Neural progenitor cell (in vitro differentiated cells): ENCODE results near the gene PHOX2A. TPM values are rescaled to one million over a fixed set of nuclear protein-coding genes. Genes with fewer than 3 reads are reported as not detected.
"Not testable (repeated sequence)": the region's sequence is repeated elsewhere in the genome, so short reads cannot be mapped to it uniquely, and the experiment has no call there.

Experiments used
- DNase-seq: peaks from one replicate; pipeline ENCODE4 v3.0.0-alpha.2; 2016; ENCODE audit warnings: low spot score
- H2AFZ ChIP-seq: fragments of 200-600 bp; sonication (generic); replicated peaks from 2 replicates; pipeline ENCODE4 v1.6.1; 2016; ENCODE audit warnings: antibody characterized with exemption
- H3F3A ChIP-seq: fragments of 200-600 bp; sonication (generic); 2 replicates; pipeline ENCODE4 v1.6.1; 2016; ENCODE audit warnings: antibody characterized with exemption, low read depth
- H3K27ac ChIP-seq: fragments of 200-600 bp; sonication (generic); 2 replicates; pipeline ENCODE4 v1.5.1; 2016; ENCODE audit warnings: mild to moderate bottlenecking
- H3K27me3 ChIP-seq: fragments of 200-600 bp; sonication (generic); 2 replicates; pipeline ENCODE4 v1.6.1; 2016; ENCODE audit warnings: mild to moderate bottlenecking, moderate library complexity
- H3K36me3 ChIP-seq: fragments of 200-600 bp; sonication (generic); 2 replicates; pipeline ENCODE4 v1.5.1; 2016
- H3K4me1 ChIP-seq: fragments of 200-600 bp; sonication (generic); 2 replicates; pipeline ENCODE4 v1.6.1; 2016; ENCODE audit warnings: mixed run types
- H3K4me2 ChIP-seq: fragments of 200-600 bp; sonication (generic); 2 replicates; pipeline ENCODE4 v1.6.1; 2016
- H3K4me3 ChIP-seq: fragments of 200-600 bp; sonication (generic); 2 replicates; pipeline ENCODE4 v1.5.1; 2016
- H3K79me2 ChIP-seq: fragments of 200-600 bp; sonication (generic); 2 replicates; pipeline ENCODE4 v1.6.1; 2016; ENCODE audit warnings: low read depth
- H3K9ac ChIP-seq: fragments of 200-600 bp; sonication (generic); 2 replicates; pipeline ENCODE4 v1.6.1; 2016
- H3K9me3 ChIP-seq: fragments of 200-600 bp; sonication (generic); 2 replicates; pipeline ENCODE4 v1.5.1; 2016; ENCODE audit warnings: low read depth
- H4K20me1 ChIP-seq: fragments of 200-600 bp; sonication (generic); 2 replicates; pipeline ENCODE4 v1.6.1; 2016; ENCODE audit warnings: low read depth
- H3K27ac Mint-ChIP-seq: 3 replicates; pipeline ENCODE4 v1.8.0; 2021; ENCODE audit warnings: mixed read lengths
- H3K27me3 Mint-ChIP-seq: 2 replicates; pipeline ENCODE4 v1.8.0; 2022; ENCODE audit warnings: low read depth, mild to moderate bottlenecking, inconsistent platforms, moderate library complexity, mixed read lengths; ENCODE audit not compliant: insufficient read depth
- H3K36me3 Mint-ChIP-seq: 3 replicates; pipeline ENCODE4 v1.8.0; 2021; ENCODE audit warnings: mixed read lengths
- H3K4me1 Mint-ChIP-seq: 3 replicates; pipeline ENCODE4 v1.8.0; 2021; ENCODE audit warnings: mixed read lengths
- H3K4me3 Mint-ChIP-seq: 3 replicates; pipeline ENCODE4 v1.8.0; 2021; ENCODE audit warnings: mild to moderate bottlenecking, moderate library complexity, mixed read lengths
- H3K9me3 Mint-ChIP-seq: 3 replicates; pipeline ENCODE4 v1.8.0; 2020; ENCODE audit warnings: mixed read lengths
- CTCF ChIP-seq: fragments of 200-600 bp; sonication (generic); IDR thresholded peaks from 2 replicates; pipeline ENCODE4 v1.5.1; 2017; ENCODE audit warnings: antibody characterized with exemption, mild to moderate bottlenecking
- EZH2 ChIP-seq: fragments of 200-600 bp; sonication (generic); IDR thresholded peaks from 2 replicates; pipeline ENCODE4 v1.6.1; 2017; ENCODE audit warnings: antibody characterized with exemption, mild to moderate bottlenecking, moderate library complexity
- EZH2phosphoT487 ChIP-seq: fragments of 200-600 bp; sonication (generic); IDR thresholded peaks from 2 replicates; pipeline ENCODE4 v1.6.1; 2017; ENCODE audit warnings: antibody characterized with exemption
- total RNA-seq: library from RNA; depleted of rRNA; stranded (reverse); fragments of >200 nt; gene quantifications from 2 replicates; pipeline ENCODE4 v1.2.3, GENCODE V29; 2015; ENCODE audit warnings: low replicate concordance

The PHOX2A gene
- total RNA-seq, 1 donor from 2014 or later, result not detected

GRCh38 chr11:72204886-72205285, 39.1 kb downstream of the PHOX2A start:
- H3K4me1 Mint-ChIP-seq, result no peaks in the 10 kb centered on the region
- no peak overlapping the region for H2AFZ ChIP-seq
- DNase-seq, result no peak
- H3K9me3 Mint-ChIP-seq, result peaks cover 12% of the 10 kb centered on the region
- H3K4me3 ChIP-seq, result no peak overlapping the region
- H3K27ac ChIP-seq, result no peak overlapping the region
- H3K9ac ChIP-seq, result no peak overlapping the region
- no peak overlapping the region for H3K27ac Mint-ChIP-seq
- H4K20me1 ChIP-seq, result no peaks in the 10 kb centered on the region
- H3F3A ChIP-seq, result peaks cover 8% of the 10 kb centered on the region
- H3K79me2 ChIP-seq, result no peaks in the 10 kb centered on the region
- H3K9me3 ChIP-seq, result no peaks in the 10 kb centered on the region
- no peaks in the 10 kb centered on the region for H3K36me3 ChIP-seq
- H3K4me1 ChIP-seq, result no peaks in the 10 kb centered on the region
- H3K4me3 Mint-ChIP-seq, result no peak overlapping the region
- H3K36me3 Mint-ChIP-seq, result no peaks in the 10 kb centered on the region
- no peaks in the 10 kb centered on the region for H3K27me3 ChIP-seq
- no peaks in the 10 kb centered on the region for H3K27me3 Mint-ChIP-seq
- TF ChIP-seq EZH2, result no peak
- TF ChIP-seq CTCF, result no peak
- TF ChIP-seq EZH2phosphoT487, result no peak
- no peak overlapping the region for H3K4me2 ChIP-seq

GRCh38 chr11:72203163-72203562, 40.8 kb downstream of the PHOX2A start:
- Histone ChIP-seq H3K4me1 (no peaks in the 10 kb centered on the region), H3K27me3 (no peaks in the 10 kb centered on the region), H3K36me3 (no peaks in the 10 kb centered on the region), H3K79me2 (no peaks in the 10 kb centered on the region), H4K20me1 (no peaks in the 10 kb centered on the region), H2AFZ (no peak overlapping the region), H3K9ac (no peak overlapping the region), H3K4me3 (no peak overlapping the region), H3F3A (peaks cover 8% of the 10 kb centered on the region), H3K27ac (no peak overlapping the region), H3K4me2 (no peak overlapping the region), H3K9me3 (no peaks in the 10 kb centered on the region)
- no peaks in the 10 kb centered on the region for H3K36me3 Mint-ChIP-seq
- H3K4me3 Mint-ChIP-seq, result no peak overlapping the region
- DNase-seq, result no peak
- H3K4me1 Mint-ChIP-seq, result no peaks in the 10 kb centered on the region
- H3K27ac Mint-ChIP-seq, result no peak overlapping the region
- H3K9me3 Mint-ChIP-seq, result no peaks in the 10 kb centered on the region
- H3K27me3 Mint-ChIP-seq, result no peaks in the 10 kb centered on the region
- TF ChIP-seq CTCF, result no peak
- TF ChIP-seq EZH2, result no peak
- TF ChIP-seq EZH2phosphoT487, result no peak

- Mint-ChIP-seq H3K4me3 (no peak overlapping the region), H3K36me3 (no peaks in the 10 kb centered on the region), H3K9me3 (no peaks in the 10 kb centered on the region), H3K4me1 (no peaks in the 10 kb centered on the region), H3K27ac (no peak overlapping the region), H3K27me3 (no peaks in the 10 kb centered on the region)
- H3K4me3 ChIP-seq, result no peak overlapping the region
- H4K20me1 ChIP-seq, result no peaks in the 10 kb centered on the region
- no peaks in the 10 kb centered on the region for H3K79me2 ChIP-seq
- H3K9ac ChIP-seq, result no peak overlapping the region
- H3K36me3 ChIP-seq, result no peaks in the 10 kb centered on the region
- no peak for DNase-seq
- no peak overlapping the region for H3K4me2 ChIP-seq
- H3K27me3 ChIP-seq, result no peaks in the 10 kb centered on the region
- TF ChIP-seq CTCF, result no peak
- TF ChIP-seq EZH2, result no peak
- TF ChIP-seq EZH2phosphoT487, result no peak
- H3K9me3 ChIP-seq, result no peaks in the 10 kb centered on the region
- H3K4me1 ChIP-seq, result no peaks in the 10 kb centered on the region
- no peak overlapping the region for H2AFZ ChIP-seq
- H3K27ac ChIP-seq, result no peak overlapping the region
- H3F3A ChIP-seq, result peaks cover 8% of the 10 kb centered on the region
These were observed 41.4 kb downstream of the PHOX2A start for GRCh38 chr11:72202571-72202970.

GRCh38 chr11:72201445-72201844, 42.5 kb downstream of the PHOX2A start:
- not testable (repeated sequence) for H3K27ac ChIP-seq, H3K4me3 ChIP-seq, H3K27me3 Mint-ChIP-seq, DNase-seq, H3K79me2 ChIP-seq, H3K27ac Mint-ChIP-seq, H3K4me1 Mint-ChIP-seq, H3K27me3 ChIP-seq, H3K4me1 ChIP-seq, H3K9me3 Mint-ChIP-seq, H3F3A ChIP-seq, H3K4me3 Mint-ChIP-seq, H3K36me3 ChIP-seq, H3K4me2 ChIP-seq, H4K20me1 ChIP-seq, H3K9ac ChIP-seq, H3K36me3 Mint-ChIP-seq, H3K9me3 ChIP-seq, H2AFZ ChIP-seq
